ENCODE data around the gene ALDH2.
A peak's percentile ranks its signal among the peaks of the same experiment; 100 is the strongest.

- peak; percentile 36 to 56 for TF ChIP-seq CTCF (conservative IDR thresholded peaks at IDR 0.05 in 1 of 2, IDR thresholded peaks at IDR 0.05 in 1 of 2; ENCODE audit: low read depth in 1 of 2, low read length in 2 of 2)
- no peak for TF ChIP-seq EZH2 (IDR thresholded peaks at IDR 0.05; ENCODE audit: low read length, missing control alignments)
Observed at GRCh38 chr12:111788178-111788654, 21.5 kb downstream of the ALDH2 start.
